Measurements from ENCODE around the gene CNN1.

Gene CNN1

DNA sequence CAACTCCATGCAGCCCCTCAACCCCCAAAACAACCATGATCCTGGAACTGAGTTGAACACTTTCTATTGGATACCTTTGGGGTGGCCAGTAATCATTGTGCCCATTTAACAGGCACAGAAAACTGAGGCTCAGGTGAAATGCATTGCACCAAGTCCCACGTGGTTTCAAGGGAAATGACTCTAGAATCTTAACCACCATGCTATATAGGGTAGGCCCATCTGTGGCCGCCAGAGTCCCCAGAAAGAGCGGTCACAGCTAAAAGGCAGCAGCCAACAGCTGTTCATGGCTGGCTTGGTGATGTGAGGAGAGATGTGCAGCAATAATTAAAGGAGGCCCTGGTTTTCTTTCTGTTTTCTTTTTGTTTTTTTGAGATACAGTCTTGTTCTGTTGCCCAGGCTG, 2.6 kb downstream of the CNN1 start:
- H3K4me3 ChIP-seq (ENCODE audit: low read length), result no peak overlapping the region
- TF ChIP-seq, protein P1, sequence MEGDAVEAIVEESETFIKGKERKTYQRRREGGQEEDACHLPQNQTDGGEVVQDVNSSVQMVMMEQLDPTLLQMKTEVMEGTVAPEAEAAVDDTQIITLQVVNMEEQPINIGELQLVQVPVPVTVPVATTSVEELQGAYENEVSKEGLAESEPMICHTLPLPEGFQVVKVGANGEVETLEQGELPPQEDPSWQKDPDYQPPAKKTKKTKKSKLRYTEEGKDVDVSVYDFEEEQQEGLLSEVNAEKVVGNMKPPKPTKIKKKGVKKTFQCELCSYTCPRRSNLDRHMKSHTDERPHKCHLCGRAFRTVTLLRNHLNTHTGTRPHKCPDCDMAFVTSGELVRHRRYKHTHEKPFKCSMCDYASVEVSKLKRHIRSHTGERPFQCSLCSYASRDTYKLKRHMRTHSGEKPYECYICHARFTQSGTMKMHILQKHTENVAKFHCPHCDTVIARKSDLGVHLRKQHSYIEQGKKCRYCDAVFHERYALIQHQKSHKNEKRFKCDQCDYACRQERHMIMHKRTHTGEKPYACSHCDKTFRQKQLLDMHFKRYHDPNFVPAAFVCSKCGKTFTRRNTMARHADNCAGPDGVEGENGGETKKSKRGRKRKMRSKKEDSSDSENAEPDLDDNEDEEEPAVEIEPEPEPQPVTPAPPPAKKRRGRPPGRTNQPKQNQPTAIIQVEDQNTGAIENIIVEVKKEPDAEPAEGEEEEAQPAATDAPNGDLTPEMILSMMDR (conservative IDR thresholded peaks at IDR 0.05; ENCODE audit: low read depth, low read length), result no peak
- DNase-seq (ENCODE audit: low read depth), result no peak

DNA sequence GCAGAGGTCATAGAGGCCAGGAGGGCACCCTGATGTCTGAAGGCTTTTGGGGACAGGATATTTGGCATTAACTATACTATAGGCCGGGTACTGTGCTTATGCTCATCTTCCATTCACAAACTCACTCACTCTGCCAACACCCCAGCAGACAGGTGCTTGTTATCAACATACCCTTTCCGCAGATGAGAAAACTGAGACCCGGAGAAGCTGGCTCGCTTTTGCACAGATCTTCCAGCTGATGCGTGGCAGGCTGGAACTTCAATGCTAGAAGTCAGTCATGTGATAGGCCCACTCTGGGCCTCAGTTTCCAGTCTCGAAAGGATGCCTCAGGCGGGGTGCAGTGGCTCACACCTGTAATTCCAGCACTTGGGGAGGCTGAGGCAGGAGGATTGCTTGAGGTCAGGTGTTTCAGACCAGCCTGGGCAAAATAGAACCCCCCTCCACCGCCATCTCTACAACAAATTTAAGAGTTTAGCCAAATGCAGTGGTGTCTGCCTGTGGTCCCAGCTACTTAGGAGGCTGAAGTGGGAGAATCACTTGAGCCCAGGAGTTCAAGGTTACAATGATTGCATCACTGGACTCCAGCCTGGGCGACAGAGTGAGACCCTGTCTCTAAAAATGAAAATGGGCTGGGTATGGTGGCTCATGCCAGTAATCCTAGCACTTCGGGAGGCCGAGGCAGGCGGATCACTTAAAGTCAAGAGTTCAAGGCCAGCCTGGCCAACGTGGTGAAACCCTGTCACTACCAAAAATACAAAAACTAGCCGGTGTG, 9.5 kb downstream of the CNN1 start:
- TF ChIP-seq, protein P1 (conservative IDR thresholded peaks at IDR 0.05; ENCODE audit: low read depth, low read length), result no peak
- no peak for DNase-seq (ENCODE audit: low read depth)
- no peak overlapping the region for H3K4me3 ChIP-seq (ENCODE audit: low read length)

DNA sequence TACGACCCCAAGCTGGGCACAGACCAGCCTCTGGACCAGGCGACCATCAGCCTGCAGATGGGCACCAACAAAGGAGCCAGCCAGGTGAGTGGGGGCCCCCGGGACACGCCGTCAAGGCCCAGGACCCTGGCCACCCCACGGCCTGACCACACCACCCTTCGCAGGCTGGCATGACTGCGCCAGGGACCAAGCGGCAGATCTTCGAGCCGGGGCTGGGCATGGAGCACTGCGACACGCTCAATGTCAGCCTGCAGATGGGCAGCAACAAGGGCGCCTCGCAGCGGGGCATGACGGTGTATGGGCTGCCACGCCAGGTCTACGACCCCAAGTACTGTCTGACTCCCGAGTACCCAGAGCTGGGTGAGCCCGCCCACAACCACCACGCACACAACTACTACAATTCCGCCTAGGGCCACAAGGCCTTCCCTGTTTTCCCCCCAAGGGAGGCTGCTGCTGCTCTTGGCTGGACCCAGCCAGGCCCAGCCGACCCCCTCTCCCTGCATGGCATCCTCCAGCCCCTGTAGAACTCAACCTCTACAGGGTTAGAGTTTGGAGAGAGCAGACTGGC, 10.8 kb downstream of the CNN1 start:
- no peak overlapping the region for H3K4me3 ChIP-seq (ENCODE audit: low read length)
- TF ChIP-seq, protein P1 (conservative IDR thresholded peaks at IDR 0.05; ENCODE audit: low read depth, low read length), result no peak
- no peak for DNase-seq (ENCODE audit: low read depth)

DNA sequence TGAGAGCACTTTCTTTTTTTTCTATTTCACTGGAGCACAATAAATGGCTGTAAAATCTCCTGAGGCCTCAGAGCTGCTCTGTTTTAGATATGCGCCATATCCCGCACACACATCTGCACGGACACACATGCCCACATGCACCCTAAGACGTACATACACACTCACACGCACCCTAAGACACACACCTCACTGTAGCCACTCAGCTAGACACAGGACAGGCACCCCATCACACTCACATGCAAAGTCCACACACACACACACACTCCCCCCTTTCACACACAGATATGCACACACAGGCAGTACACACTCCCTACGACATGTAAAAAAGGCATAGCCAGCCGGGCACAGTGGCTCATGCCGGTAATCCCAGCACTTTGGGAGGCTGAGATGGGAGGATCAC, 11.6 kb downstream of the CNN1 start:
- TF ChIP-seq, protein P1 (conservative IDR thresholded peaks at IDR 0.05; ENCODE audit: low read depth, low read length), result no peak
- no peak for DNase-seq (ENCODE audit: low read depth)
- H3K4me3 ChIP-seq (ENCODE audit: low read length), result no peak overlapping the region

DNA sequence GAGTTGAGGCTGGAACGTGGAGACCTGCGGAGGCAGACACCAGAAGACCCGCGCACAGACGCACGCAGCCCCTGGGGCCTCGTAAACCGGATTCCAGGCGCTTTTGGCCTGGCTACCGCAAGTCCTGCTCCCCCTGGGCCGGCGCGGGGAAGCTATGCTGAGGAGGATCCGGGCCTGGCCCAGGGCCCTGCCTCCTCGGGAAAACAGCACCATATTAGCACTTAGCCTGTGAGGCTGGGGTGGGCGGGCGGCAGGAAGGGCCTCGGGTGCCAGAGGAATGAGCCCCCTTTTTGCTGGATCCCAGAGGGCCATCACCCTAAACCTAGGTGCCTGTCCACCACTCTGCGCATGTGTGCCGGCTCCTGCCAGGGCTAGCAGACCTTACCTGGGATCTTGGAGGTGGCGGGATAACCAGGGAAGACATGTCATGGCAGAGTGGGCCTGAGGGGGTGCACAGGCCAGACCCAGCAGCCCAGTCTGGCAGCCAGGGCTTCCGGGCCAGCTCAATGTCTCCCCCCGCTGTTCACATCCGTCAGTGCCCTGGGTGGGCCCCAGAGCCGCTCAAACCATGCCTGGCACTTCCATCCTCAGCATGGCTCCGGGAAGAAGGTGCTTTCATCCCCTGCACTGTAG, 13.1 kb downstream of the CNN1 start:
- no peak for DNase-seq (ENCODE audit: low read depth)
- TF ChIP-seq, protein P1 (conservative IDR thresholded peaks at IDR 0.05; ENCODE audit: low read depth, low read length), result peak; percentile 52
- H3K4me3 ChIP-seq (ENCODE audit: low read length), result no peak overlapping the region

DNA sequence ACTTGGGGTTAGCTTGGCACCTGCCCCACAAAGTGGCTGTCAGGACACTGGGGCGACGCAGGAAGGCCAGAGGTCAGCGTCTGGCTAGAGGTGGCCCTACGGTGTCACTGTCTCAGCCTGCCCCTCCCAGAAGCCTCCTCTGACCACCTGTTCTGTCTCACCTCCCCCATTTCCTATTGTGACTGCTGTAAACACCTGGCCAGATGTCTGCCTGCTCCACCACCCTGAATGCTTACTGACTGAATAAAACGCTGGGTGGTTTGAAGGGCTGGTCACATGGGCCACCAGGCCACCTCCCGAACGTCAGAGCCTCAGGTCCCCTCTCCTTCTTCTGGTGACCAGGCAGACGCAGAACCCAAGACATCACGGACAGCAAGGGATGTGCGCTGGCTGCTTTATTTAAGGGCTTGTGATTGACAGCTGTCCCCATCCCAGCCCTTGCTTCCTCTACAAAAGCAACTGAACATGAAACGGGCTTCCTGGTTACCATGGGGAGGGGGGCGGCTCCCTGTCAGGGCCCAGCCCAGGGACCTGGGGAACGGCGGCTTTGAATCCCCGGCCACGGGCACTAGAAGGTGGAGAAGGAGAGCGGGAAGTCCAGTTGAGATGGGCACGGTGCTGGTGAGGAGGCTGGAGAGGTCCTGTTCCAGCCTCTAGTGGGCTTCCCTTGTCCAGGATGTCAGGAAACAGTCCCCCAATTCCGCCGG, 14.2 kb downstream of the CNN1 start:
- H3K4me3 ChIP-seq (ENCODE audit: low read length), result no peak overlapping the region
- DNase-seq (ENCODE audit: low read depth), result no peak
- TF ChIP-seq, protein P1 (conservative IDR thresholded peaks at IDR 0.05; ENCODE audit: low read depth, low read length), result no peak

Data from retinal pigment epithelial cell (primary cell).